GM21515 (cell line): ENCODE data around the gene CMTM4.
"Not testable (repeated sequence)": the region's sequence is repeated elsewhere in the genome, so short reads cannot be mapped to it uniquely, and the experiment has no call there.

Source experiments
- ATAC-seq: cut with Tn5 transposase; IDR thresholded peaks from one replicate; pipeline ENCODE4 v1.9.1; 2021; ENCODE audit not compliant: unreplicated experiment

The CMTM4 gene

GRCh38 chr16:66705790-66706505 lies 9.4 kb upstream of the CMTM4 start:
- ATAC-seq: no peak

DNA sequence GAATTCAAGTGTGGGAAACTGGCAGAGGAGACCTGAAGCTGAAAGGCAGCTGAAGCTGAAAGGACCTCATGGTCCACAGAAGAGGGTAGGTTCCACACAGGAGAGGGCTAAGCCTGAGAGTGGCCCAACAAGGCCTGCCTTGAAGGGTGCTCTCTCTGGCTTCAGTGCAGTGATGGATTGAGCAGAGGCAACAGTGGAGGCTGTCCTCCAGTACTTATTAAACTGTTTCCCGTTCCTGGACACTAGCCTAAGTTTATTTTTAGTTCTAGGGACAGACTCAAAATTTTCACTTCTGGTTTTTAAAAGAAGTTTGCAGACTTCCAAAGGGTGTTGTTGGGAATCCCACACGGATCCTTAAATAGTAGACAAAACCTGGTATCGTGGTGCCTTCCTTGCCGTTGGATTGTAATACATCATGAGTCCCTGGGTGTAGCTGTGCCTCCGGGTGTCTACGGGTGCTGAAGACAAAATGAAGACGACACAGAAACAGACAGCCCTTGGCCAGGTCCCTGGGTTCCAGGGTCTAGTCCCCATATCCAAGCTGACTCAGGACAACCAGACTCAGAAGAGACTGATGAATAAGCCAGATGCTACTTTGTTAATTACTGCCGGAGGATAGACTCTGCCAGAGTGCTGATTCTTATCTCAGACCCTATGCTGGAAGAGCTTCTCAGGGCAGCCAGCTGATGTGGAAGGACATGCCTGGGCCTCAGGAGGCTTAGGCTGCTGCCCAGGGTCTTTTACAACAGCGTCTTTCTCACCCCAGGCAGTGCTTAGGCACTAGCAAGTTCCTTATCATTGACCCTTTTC lies 7.1 kb upstream of the CMTM4 start:
- ATAC-seq: no peak

DNA sequence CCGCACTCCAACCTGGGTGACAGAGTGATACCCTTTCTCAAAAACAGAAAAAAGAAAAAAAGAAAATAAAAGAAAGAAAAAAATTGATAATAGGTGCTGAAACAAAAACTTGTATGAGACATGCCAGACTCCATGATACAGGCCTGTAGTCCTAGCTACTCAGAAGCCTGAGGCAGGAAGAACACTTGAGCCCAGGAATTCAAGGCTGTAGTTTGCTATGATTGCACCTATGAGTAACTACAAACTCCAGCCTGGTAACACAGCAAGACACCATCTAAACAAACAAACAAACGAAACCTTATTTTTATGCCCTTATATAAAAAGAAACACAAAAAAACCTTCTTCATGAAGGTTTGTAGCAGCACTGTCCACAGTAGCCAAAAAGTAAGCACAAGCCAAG lies 5.0 kb upstream of the CMTM4 start:
- ATAC-seq: no peak

GRCh38 chr16:66701026-66701425 lies 4.5 kb upstream of the CMTM4 start:
- no peak for ATAC-seq

DNA sequence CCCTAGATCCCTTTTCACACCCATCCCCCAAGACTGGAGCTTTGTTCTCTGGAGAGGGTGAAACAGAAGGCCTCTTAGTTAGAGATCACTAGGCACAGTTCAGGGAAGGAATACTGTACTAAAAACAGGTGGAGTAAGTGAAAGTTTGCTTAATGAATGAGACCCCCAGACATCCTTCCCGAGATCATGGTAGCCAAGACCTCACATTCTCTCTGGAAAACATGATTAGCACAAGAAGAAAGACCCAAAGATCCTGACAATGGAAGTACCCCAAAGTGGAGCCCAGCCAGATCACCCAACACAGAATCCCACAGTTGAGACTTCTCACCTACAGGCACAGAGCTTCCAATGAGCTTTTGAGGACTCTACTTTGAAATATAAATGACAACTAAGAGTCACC lies 3.4 kb upstream of the CMTM4 start:
- no peak for ATAC-seq

DNA sequence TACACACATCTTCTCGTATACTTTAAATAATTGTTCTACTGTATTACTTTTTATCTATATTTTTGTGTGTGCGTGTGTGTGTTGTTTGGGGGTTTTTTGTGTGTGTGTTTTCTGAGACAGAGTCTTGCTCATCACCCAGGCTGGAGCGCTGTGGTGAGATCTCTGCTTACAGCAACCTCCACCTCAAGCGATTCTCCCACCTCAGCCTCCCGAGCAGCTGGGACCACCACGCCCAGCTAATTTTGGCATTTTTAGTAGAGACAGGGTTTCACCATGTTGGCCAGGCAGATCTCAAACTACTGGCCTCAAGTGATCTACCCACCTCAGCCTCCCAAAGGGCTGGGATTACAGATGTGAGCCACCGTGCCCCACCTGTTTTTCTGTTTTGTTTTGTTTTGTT lies 1.5 kb upstream of the CMTM4 start:
- no peak for ATAC-seq

- peak; percentile 48 for ATAC-seq
Observed at GRCh38 chr16:66695935-66696668, 441 bp downstream of the CMTM4 start.

- ATAC-seq: no peak
Observed at GRCh38 chr16:66695471-66695934, 1.0 kb downstream of the CMTM4 start.

DNA sequence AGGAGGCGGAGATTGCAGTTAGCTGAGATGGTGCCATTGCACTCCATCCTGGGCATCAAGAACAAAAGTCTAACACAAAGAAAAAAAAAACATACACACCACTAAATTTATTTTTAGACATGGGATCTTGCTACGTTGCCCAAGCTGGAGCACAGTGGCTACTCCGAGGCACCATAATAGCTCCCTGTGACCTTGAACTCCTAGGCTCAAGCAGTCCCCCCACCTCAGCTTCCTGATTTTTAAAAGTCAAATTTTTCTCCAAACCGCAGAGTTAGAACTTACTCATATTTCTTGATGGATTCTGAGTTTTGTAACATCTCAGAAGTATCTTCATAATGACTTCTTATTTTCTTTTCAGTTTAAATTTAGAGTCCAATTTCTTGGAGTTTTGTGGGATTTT lies 3.4 kb downstream of the CMTM4 start:
- ATAC-seq: no peak

GRCh38 chr16:66692341-66692740 lies 4.2 kb downstream of the CMTM4 start:
- no peak for ATAC-seq

GRCh38 chr16:66691234-66691633 lies 5.3 kb downstream of the CMTM4 start:
- no peak for ATAC-seq

DNA sequence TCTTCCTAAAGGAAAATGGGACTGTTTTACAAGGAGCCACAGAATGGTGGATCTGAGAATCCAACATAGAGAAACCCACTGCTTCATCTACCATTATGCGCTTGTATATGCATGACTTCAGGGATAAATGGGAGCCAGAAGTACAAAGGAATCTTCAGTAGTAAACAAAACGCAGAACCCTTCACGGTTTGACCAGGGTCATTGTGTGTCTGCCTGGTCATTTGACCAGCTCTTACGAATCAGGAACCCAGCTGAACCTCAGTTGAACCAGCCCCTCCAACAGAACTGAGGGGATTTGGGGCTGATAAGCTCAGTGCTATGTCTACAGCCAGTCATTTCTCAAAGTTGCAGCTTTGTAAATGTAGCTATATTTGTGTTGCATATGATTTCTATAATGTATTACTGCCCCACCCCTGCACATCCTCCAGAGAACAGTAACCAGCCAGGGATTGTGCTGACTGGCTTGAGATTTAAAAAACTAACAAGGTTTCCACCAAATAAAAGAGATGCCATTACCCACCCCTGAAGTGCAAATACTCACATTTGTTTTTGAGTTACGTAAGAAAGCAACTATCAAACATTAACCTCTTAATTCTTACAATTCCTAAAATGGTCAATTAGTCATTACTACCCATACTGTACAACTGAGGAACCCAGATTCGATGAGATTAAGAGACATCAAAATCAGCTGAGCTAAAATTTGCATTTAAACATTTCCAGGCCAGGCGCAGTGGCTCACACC lies 6.3 kb downstream of the CMTM4 start:
- no peak for ATAC-seq

- ATAC-seq: no peak
Observed at GRCh38 chr16:66689282-66689681, 7.3 kb downstream of the CMTM4 start.

DNA sequence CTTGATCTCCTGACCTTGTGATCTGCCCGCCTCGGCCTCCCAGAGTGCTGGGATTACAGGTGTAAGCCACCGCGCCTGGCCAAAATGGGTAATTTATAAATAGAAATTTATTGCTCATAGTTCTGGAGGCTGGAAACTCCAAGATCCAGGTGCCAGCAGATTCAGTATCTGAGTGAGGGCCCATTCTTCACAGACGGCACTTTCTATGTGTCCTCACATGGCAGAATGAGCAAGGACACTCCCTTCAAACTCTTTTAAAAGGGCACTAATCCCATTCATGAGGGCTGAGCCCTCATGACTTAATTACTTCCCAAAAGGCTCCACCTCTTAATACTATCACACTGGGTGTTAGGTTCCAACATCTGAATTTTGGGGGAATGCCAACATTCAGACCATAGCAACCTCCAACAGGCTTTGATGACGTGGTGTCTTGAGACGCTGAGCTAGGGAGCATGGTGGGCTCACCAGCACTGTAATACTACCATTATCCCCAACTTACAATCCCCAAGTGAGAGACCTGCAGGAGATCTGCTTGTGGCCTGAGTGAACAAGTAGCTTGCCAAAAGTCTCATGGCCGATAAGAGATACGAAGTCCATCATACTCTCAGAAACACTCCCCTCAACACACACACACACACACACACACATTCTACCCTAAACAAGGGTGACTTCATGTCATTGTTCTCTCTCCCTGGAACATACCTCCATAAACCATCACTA lies 8.5 kb downstream of the CMTM4 start:
- ATAC-seq: no peak

DNA sequence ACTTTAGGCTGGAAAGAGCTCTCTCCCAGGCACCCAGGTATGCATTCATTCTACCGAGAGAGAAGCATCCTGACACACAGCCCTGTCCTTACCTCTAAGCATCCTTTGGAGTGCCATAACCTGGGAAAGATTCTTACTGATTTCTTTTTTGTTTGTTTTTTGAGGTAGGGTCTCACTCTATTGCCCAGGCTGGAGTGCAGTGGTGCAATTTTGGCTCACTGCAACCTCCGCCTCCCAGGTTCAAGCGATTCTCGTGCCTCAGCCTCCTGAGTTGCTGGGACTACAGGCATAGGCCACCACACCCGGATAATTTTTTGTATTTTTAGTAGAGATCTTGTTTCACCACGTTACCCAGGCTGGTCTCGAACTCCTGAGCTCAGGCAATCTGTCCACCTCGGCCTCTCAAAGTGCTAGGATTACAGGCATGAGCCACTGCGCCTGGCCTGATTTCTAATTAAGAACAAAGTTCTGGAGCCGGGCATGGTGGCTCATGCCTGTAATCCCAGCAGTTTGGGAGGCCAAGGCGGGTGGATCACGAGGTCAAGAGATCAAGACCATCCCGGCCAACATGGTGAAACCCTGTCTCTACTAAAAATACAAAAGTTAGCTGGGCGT lies 10.9 kb downstream of the CMTM4 start:
- not testable (repeated sequence) for ATAC-seq

GRCh38 chr16:66682271-66682670 lies 14.3 kb downstream of the CMTM4 start:
- no peak for ATAC-seq

GRCh38 chr16:66681676-66682075 lies 14.9 kb downstream of the CMTM4 start:
- no peak for ATAC-seq

DNA sequence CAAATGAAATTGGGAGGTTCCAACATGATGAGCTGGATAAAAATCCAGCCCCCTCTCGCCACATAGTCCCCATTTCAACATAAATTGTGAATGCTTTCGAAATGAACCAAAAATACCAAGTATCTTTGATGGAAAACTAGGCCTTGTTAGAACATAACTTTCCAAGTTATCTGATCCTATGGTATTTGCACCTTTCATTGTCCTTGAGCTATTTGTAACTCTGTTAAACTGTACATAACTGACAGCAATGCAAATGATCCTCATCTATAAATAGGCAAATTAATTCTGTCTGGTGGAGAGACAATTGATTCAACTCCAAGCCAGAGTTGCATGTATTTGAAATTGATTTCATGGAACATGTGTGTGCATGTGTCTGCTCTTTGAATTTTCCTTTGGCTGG lies 18.2 kb downstream of the CMTM4 start:
- ATAC-seq: no peak

DNA sequence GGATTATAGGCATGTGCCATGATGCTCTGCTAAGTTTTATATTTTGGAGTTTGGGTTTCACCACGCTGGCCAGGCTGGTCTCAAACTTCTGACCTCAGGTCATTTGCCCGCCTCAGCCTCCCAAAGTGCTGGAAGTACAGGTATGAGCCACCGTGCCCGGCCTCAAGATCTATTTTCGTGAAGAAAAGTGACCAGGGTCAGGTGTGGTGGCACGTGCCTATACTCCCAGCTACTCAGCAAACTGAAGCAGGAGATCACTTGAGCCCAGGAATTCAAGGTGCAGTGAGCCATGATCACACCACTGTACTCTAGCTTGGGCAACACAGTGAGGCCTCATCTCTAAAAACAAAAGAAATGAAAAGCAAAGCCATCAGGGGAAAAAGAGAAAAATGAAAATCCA lies 18.7 kb downstream of the CMTM4 start:
- ATAC-seq: no peak

GRCh38 chr16:66677179-66677578 lies 19.4 kb downstream of the CMTM4 start:
- ATAC-seq: no peak
